Prostate gland (tissue), 2 donors: ENCODE measurements around the gene LIN7B. TPM values are rescaled to one million over a fixed set of nuclear protein-coding genes. Genes with fewer than 3 reads are reported as not detected.

ENCODE experiments used
- DNase-seq: peaks from one replicate; pipeline ENCODE4 v3.0.0-alpha.2; 2019; ENCODE audit warnings: low spot score
- H3K27ac ChIP-seq, 2 donors: fragments of 200-600 bp; sonication (generic); 2 replicates each; pipeline ENCODE4 v1.5.1; 2017 to 2019
- H3K27me3 ChIP-seq: fragments of 200-600 bp; sonication (generic); replicated peaks from 2 replicates; pipeline ENCODE4 v1.5.1; 2019; ENCODE audit not compliant: insufficient read depth
- H3K36me3 ChIP-seq, 2 donors: fragments of 200-600 bp; sonication (generic); 1 replicate in 1 of 2; 2 replicates in 1 of 2; pipeline versions ENCODE4 v1.5.1 to v1.8.1; 2017 to 2019
- H3K4me1 ChIP-seq: fragments of 200-600 bp; sonication (generic); replicated peaks from 2 replicates; pipeline ENCODE4 v1.5.1; 2019
- H3K4me3 ChIP-seq, 2 donors: fragments of 200-600 bp; sonication (generic); 2 replicates each; pipeline ENCODE4 v1.5.1; 2017 to 2019
- H3K9me3 ChIP-seq: fragments of 200-600 bp; sonication (generic); 2 replicates; pipeline ENCODE4 v1.5.1; 2017
- POLR2A ChIP-seq: fragments of 450-650 bp; IDR thresholded peaks from one replicate; pipeline ENCODE4 v1.6.1; 2016; ENCODE audit warnings: antibody characterized with exemption, mild to moderate bottlenecking
- POLR2AphosphoS5 ChIP-seq: sonication (generic); formaldehyde crosslinking; IDR thresholded peaks from one replicate; pipeline ENCODE4 v1.6.1; 2017; ENCODE audit warnings: antibody characterized with exemption
- WGBS: methylation state at CpG from one replicate; pipeline ENCODE4 v1.1.5; 2018; 5-methylcytosine and 5-hydroxymethylcytosine counted together
- intact Hi-C: fragments of 100-400 bp; cut with DNase I; formaldehyde crosslinking; loops from one replicate; pipeline ENCODE4 v1.14.2; 2022
- total RNA-seq, 2 donors: library from RNA; depleted of rRNA; stranded (reverse); fragments of >200 nt; gene quantifications; one replicate each; pipeline ENCODE4 v1.1.0, GENCODE V29; 2016
- TF ChIP-seq, protein P1 (sequence below), 4 experiments: fragments of 200-600 bp in 2 of 4; fragments of 450-650 bp in 2 of 4; sonication (generic) in 2 of 4; IDR thresholded peaks; 1 replicate in 3 of 4; 2 replicates in 1 of 4; pipeline ENCODE4 v1.5.1; 2016 to 2019; ENCODE audit warnings: antibody characterized with exemption in 4 of 4, mild to moderate bottlenecking in 2 of 4, moderate library complexity in 2 of 4

Gene LIN7B
- total RNA-seq, 2 donors from 2014 or later = 31.2 to 64.3 TPM

DNA sequence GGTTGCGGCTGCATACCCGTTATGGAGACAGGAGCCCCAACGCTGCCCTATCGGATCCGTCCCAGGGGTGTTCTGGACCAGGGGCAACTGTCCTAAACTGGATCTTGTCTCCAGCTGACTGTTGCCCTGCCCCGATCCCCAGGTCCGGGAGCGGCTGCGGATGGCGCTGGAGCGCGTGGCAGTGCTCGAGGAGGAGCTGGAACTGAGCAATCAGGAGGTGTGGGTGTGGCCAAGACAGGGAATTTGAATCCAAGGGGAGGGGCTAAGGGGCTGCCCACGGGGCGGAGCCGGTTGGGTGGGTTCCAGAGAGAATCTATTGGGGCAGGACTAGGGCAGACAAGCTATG, 15.0 kb downstream of the LIN7B start:
- 73% methylated on average over 16 of the region's 16 CpGs for WGBS
- no peak for DNase-seq
- intact Hi-C loops = no loop called here
- no peaks in the 10 kb centered on the region for H3K4me1 ChIP-seq
- H3K27ac ChIP-seq = no peak overlapping the region
- TF ChIP-seq POLR2A (no peak), POLR2AphosphoS5 (no peak)
- TF ChIP-seq, protein P1, sequence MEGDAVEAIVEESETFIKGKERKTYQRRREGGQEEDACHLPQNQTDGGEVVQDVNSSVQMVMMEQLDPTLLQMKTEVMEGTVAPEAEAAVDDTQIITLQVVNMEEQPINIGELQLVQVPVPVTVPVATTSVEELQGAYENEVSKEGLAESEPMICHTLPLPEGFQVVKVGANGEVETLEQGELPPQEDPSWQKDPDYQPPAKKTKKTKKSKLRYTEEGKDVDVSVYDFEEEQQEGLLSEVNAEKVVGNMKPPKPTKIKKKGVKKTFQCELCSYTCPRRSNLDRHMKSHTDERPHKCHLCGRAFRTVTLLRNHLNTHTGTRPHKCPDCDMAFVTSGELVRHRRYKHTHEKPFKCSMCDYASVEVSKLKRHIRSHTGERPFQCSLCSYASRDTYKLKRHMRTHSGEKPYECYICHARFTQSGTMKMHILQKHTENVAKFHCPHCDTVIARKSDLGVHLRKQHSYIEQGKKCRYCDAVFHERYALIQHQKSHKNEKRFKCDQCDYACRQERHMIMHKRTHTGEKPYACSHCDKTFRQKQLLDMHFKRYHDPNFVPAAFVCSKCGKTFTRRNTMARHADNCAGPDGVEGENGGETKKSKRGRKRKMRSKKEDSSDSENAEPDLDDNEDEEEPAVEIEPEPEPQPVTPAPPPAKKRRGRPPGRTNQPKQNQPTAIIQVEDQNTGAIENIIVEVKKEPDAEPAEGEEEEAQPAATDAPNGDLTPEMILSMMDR (IDR thresholded peaks at IDR 0.05) = no peak
- H3K36me3 ChIP-seq = no peaks in the 10 kb centered on the region
- no peak overlapping the region for H3K4me3 ChIP-seq
- H3K27me3 ChIP-seq = no peaks in the 10 kb centered on the region
- H3K9me3 ChIP-seq = no peaks in the 10 kb centered on the region

DNA sequence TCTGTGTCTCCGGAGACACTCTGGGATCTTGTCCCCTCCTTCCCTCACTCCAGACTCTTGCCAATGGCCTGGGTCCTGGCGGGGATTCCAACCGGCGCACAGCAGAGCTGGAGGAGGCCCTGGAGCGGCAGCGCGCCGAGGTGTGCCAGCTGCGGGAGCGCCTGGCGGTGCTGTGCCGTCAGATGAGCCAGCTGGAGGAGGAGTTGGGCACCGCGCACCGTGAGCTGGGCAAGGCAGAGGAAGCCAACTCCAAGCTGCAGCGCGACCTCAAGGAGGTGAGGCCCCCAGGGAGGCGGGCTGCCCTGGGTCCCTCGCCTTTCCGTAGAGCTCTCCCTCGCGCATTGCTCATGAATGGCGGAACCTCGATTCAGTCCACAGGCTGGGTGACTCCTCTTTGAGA, 16.2 kb downstream of the LIN7B start:
- H3K9me3 ChIP-seq = no peaks in the 10 kb centered on the region
- H3K4me3 ChIP-seq = no peak overlapping the region
- H3K4me1 ChIP-seq = no peaks in the 10 kb centered on the region
- no peak overlapping the region for H3K27ac ChIP-seq
- no peak for TF ChIP-seq POLR2AphosphoS5
- TF ChIP-seq POLR2A = no peak
- TF ChIP-seq, protein P1 (IDR thresholded peaks at IDR 0.05) = no peak
- H3K27me3 ChIP-seq = no peaks in the 10 kb centered on the region
- no peak for DNase-seq
- WGBS = 91% methylated on average over 24 of the region's 24 CpGs
- no peaks in the 10 kb centered on the region for H3K36me3 ChIP-seq
- intact Hi-C loops = no loop called here

DNA sequence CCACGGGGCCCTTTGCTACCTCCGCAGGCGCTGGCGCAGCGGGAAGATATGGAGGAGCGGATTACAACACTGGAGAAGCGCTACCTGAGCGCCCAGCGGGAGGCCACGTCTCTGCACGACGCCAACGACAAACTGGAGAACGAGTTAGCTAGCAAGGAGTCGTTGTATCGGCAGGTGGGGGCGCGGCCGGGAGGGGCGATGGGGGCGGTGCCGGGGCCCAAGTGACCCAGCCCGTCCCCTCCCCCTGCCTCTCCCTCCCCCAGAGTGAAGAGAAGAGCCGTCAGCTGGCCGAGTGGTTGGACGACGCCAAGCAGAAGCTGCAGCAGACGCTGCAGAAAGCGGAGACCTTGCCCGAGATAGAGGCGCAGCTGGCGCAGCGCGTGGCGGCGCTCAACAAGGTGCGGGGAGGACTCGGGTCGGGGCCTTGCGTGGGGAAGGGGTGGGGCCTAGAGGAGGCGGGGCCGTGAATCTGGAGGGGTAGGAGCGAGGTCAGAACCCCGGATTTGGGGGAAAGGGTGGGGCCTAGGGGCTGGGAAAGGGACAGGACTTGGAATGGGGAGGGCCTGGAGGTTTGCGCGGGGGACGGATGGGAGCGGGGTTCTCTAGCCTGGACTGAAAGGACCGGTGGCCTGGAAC, 18.9 kb downstream of the LIN7B start:
- TF ChIP-seq POLR2AphosphoS5 (no peak), POLR2A (no peak)
- TF ChIP-seq, protein P1 (IDR thresholded peaks at IDR 0.05) = no peak
- Histone ChIP-seq H3K36me3 (no peaks in the 10 kb centered on the region), H3K27me3 (no peaks in the 10 kb centered on the region), H3K4me1 (no peaks in the 10 kb centered on the region), H3K9me3 (no peaks in the 10 kb centered on the region), H3K4me3 (peak overlapping the region; percentile 10 to 23), H3K27ac (peak overlapping the region; percentile 47 to 62)
- no peak for DNase-seq
- intact Hi-C loops = no loop called here
- 18% methylated on average over 49 of the region's 49 CpGs for WGBS

DNA sequence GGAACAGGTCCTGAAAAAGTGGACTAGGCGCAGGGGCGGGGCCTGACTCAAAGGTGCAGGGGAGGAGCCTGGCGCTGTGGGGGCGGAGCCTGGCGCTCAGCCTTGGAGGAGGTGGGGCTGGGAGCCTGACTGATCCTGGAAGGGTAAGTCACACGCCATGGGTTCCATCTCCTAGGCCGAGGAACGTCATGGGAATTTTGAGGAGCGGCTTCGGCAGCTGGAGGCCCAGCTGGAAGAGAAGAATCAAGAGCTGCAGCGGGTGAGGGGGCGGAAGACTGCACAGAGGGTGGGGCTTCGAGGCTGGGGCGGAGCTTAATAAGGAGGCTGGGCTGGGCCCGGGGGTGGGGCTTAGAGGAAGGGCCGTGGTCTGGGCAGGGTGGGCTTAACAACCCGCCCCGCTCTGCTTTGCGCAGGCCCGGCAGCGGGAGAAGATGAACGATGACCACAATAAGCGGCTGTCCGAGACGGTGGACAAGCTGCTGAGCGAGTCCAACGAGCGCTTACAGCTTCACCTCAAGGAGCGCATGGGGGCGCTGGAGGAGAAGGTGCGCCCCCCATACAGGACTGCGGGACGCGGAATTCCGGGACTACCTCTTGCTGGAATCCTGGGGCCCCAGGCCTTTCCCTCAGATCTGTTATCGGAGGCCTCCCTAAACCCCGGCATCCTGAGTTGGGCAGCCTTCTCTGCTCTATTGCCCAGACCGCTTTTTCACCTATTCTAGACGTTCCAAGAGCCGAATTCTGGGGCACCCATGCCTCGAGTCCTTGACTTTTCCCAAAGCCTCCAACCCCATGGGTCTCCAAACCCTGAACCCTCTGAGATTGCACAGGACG, 19.7 kb downstream of the LIN7B start:
- H3K27ac ChIP-seq = peak overlapping the region; percentile 47 to 62
- H3K27me3 ChIP-seq = no peaks in the 10 kb centered on the region
- DNase-seq = peak; percentile 71
- intact Hi-C loops = no loop called here
- 24% methylated on average over 42 of the region's 42 CpGs for WGBS
- TF ChIP-seq, protein P1 (IDR thresholded peaks at IDR 0.05) = peak in 1 of 4 experiments; percentile 10
- TF ChIP-seq POLR2AphosphoS5 (peak; percentile 15), POLR2A (no peak)
- H3K4me1 ChIP-seq = no peaks in the 10 kb centered on the region
- no peaks in the 10 kb centered on the region for H3K36me3 ChIP-seq
- peak overlapping the region; percentile 10 to 23 for H3K4me3 ChIP-seq
- no peaks in the 10 kb centered on the region for H3K9me3 ChIP-seq

DNA sequence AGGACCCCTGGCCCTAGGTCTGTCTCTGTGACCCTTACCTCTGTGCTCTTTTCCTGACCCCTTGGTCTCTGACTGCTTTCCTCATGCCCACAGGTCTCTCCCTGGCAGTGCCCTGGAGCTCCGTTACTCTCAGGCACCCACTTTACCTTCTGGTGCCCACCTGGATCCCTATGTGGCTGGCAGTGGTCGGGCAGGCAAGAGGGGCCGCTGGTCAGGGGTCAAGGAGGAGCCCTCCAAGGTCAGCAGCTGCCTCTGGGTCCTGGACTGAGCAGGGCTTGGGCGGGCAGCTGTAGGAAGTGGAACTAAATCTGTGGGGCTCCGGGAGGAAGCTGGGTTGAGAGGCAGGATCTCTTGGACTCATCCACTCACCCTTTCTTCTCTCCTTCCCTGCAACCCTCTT, 21.5 kb downstream of the LIN7B start:
- WGBS = 88% methylated on average over 5 of the region's 5 CpGs
- no peak for DNase-seq
- H3K4me3 ChIP-seq = no peak overlapping the region
- H3K36me3 ChIP-seq = no peaks in the 10 kb centered on the region
- no peak overlapping the region for H3K27ac ChIP-seq
- H3K27me3 ChIP-seq = no peaks in the 10 kb centered on the region
- H3K4me1 ChIP-seq = no peaks in the 10 kb centered on the region
- intact Hi-C loops = no loop called here
- no peaks in the 10 kb centered on the region for H3K9me3 ChIP-seq
- TF ChIP-seq, protein P1 (IDR thresholded peaks at IDR 0.05) = no peak
- TF ChIP-seq POLR2AphosphoS5 (no peak), POLR2A (no peak)
